GM23248 (cell line): ENCODE results near the gene CELSR1.

Experiments
- EZH2 ChIP-seq: fragments of 200-600 bp; sonication (generic); IDR thresholded peaks from 2 replicates; pipeline ENCODE4 v1.6.1; 2018; ENCODE audit warnings: antibody characterized with exemption, mild to moderate bottlenecking; ENCODE audit not compliant: insufficient read depth, poor library complexity, severe bottlenecking
- EZH2phosphoT487 ChIP-seq: fragments of 200-600 bp; sonication (generic); IDR thresholded peaks from 2 replicates; pipeline ENCODE4 v1.6.1; 2018; ENCODE audit warnings: antibody characterized with exemption, moderate library complexity, mild to moderate bottlenecking, low read depth; ENCODE audit not compliant: insufficient read depth

- TF ChIP-seq EZH2 (no peak), EZH2phosphoT487 (no peak)
Measured at GRCh38 chr22:46397951-46398350, 139.5 kb downstream of the CELSR1 start.
